ENCODE results near the gene SLC17A3. TPM values are rescaled to one million over a fixed set of nuclear protein-coding genes. Genes with fewer than 3 reads are reported as not detected.

SLC17A3 gene
- total and polyA plus RNA-seq, 2 donors (not counting 1 experiment from before 2014, with no cell fraction given) = not detected

DNA sequence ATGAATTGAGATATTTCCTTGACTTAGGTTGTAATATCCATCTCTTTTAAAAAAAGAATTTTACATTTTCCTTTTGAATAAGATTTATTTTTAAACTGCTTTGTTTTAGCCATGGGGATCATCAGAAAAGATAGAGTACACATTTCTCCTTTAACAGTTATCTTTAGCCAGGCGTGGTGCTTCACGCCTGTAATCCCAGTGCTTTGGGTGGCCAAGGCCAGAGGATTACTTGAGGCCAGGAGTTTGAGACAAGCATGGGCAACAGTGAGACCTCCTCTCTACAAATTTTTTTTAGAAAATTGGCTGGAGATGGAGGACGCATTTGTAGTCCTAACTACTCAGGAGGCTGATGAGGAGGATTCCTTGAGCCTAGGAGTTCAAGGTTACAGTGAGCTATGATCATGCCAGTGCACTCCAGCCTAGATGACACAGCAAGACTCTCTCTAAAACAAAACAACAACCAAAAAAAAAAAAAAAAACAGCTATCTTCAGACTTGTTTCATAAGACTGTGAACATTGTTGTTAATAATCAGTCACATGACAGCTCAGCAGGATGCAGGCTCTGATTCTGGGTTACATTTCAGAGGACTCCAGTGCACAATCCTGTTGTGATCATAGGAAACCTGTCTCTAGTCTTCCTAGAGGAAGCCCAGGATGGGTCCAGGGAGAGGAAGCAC lies 2.0 kb upstream of the SLC17A3 start:
- no peak for TF ChIP-seq EZH2 (IDR thresholded peaks at IDR 0.05; ENCODE audit: borderline replicate concordance, insufficient read depth, low read depth, low read length, poor library complexity, severe bottlenecking)
- TF ChIP-seq, protein P1, sequence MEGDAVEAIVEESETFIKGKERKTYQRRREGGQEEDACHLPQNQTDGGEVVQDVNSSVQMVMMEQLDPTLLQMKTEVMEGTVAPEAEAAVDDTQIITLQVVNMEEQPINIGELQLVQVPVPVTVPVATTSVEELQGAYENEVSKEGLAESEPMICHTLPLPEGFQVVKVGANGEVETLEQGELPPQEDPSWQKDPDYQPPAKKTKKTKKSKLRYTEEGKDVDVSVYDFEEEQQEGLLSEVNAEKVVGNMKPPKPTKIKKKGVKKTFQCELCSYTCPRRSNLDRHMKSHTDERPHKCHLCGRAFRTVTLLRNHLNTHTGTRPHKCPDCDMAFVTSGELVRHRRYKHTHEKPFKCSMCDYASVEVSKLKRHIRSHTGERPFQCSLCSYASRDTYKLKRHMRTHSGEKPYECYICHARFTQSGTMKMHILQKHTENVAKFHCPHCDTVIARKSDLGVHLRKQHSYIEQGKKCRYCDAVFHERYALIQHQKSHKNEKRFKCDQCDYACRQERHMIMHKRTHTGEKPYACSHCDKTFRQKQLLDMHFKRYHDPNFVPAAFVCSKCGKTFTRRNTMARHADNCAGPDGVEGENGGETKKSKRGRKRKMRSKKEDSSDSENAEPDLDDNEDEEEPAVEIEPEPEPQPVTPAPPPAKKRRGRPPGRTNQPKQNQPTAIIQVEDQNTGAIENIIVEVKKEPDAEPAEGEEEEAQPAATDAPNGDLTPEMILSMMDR (IDR thresholded peaks at IDR 0.05) = no peak
- Mint-ChIP-seq H3K27me3 (peaks cover 30% of the 10 kb centered on the region), H3K9me3 (ENCODE audit: insufficient read depth) (no peaks in the 10 kb centered on the region), H3K4me3 (no peak overlapping the region), H3K27ac (no peak overlapping the region), H3K4me1 (no peaks in the 10 kb centered on the region)
- Histone ChIP-seq H3K4me2 (replicated peaks; ENCODE audit: low read depth, low read length, poor library complexity, severe bottlenecking) (no peak overlapping the region), H3K27ac (ENCODE audit: low read length in 2 of 2) (no peak overlapping the region), H3K9ac (ENCODE audit: low read length) (no peak overlapping the region), H3K27me3 (replicated peaks in 1 of 4; ENCODE audit: control extremely low read depth in 1 of 4, control insufficient read depth in 3 of 4, insufficient read depth in 4 of 4, low read length in 3 of 4) (no peaks in the 10 kb centered on the region), H3K4me1 (ENCODE audit: control insufficient read depth in 2 of 2, insufficient read depth in 2 of 2, low read length in 2 of 2) (no peaks in the 10 kb centered on the region), H3K9me3 (ENCODE audit: control extremely low read depth in 1 of 3, control insufficient read depth in 2 of 3, insufficient read depth in 1 of 3, low read length in 2 of 3) (no peaks in the 10 kb centered on the region), H3K36me3 (replicated peaks in 1 of 2; ENCODE audit: control extremely low read depth in 1 of 2, control insufficient read depth in 1 of 2, extremely low read depth in 1 of 2, insufficient read depth in 2 of 2, low read length in 1 of 2) (no peaks in the 10 kb centered on the region), H3K4me3 (ENCODE audit: control extremely low read depth in 1 of 5, extremely low read depth in 1 of 5, insufficient read depth in 1 of 5, low read depth in 2 of 5, low read length in 4 of 5) (no peak overlapping the region), H2AFZ (ENCODE audit: insufficient read depth, low read depth, low read length, poor library complexity, severe bottlenecking) (no peak overlapping the region), H4K20me1 (ENCODE audit: control insufficient read depth, insufficient read depth, low read length, poor library complexity, severe bottlenecking) (no peaks in the 10 kb centered on the region), H3K79me2 (ENCODE audit: control insufficient read depth, insufficient read depth, low read length) (no peaks in the 10 kb centered on the region)
- WGBS (ENCODE audit: insufficient coverage) = 100% methylated on average over 1 of the region's 3 CpGs
- ChIA-PET CTCF (no interaction called here), POLR2A (no interaction called here)
- DNase-seq = no peak
- intact Hi-C loops (cut with micrococcal nuclease) = no loop called here
- ATAC-seq (ENCODE audit: low read depth) = no peak

DNA sequence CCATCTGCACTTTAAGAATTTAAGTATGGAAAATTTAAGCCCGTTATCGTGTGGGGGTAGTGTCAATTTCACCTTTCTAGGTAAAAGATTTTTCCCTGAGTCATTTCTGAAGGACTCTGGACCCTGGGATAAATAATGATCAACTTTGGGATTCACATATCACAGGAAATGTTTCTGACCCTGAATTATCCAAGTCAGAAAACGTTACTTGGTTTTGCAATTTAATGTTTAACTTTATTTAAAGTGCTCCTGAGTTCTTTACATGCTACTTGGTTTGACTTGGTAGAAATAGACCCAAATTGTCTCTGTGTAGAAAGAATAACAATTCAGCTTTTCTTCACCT lies 1.5 kb upstream of the SLC17A3 start:
- H3K4me3 Mint-ChIP-seq = no peak overlapping the region
- H3K27me3 ChIP-seq (replicated peaks in 1 of 4; ENCODE audit: control extremely low read depth in 1 of 4, control insufficient read depth in 3 of 4, insufficient read depth in 4 of 4, low read length in 3 of 4) = no peaks in the 10 kb centered on the region
- H3K4me3 ChIP-seq (ENCODE audit: control extremely low read depth in 1 of 5, extremely low read depth in 1 of 5, insufficient read depth in 1 of 5, low read depth in 2 of 5, low read length in 4 of 5) = no peak overlapping the region
- no peak overlapping the region for H3K27ac Mint-ChIP-seq
- intact Hi-C loops (cut with micrococcal nuclease) = no loop called here
- no peaks in the 10 kb centered on the region for H4K20me1 ChIP-seq (ENCODE audit: control insufficient read depth, insufficient read depth, low read length, poor library complexity, severe bottlenecking)
- H3K4me2 ChIP-seq (replicated peaks; ENCODE audit: low read depth, low read length, poor library complexity, severe bottlenecking) = no peak overlapping the region
- no peaks in the 10 kb centered on the region for H3K36me3 ChIP-seq (replicated peaks in 1 of 2; ENCODE audit: control extremely low read depth in 1 of 2, control insufficient read depth in 1 of 2, extremely low read depth in 1 of 2, insufficient read depth in 2 of 2, low read length in 1 of 2)
- TF ChIP-seq, protein P1 (IDR thresholded peaks at IDR 0.05) = no peak
- no peak for TF ChIP-seq EZH2 (IDR thresholded peaks at IDR 0.05; ENCODE audit: borderline replicate concordance, insufficient read depth, low read depth, low read length, poor library complexity, severe bottlenecking)
- DNase-seq (no peak), ATAC-seq (ENCODE audit: low read depth) (no peak)
- H3K4me1 ChIP-seq (ENCODE audit: control insufficient read depth in 2 of 2, insufficient read depth in 2 of 2, low read length in 2 of 2) = no peaks in the 10 kb centered on the region
- WGBS (ENCODE audit: insufficient coverage) = no CpG with 5 or more reads among the region's 3 CpGs
- no peaks in the 10 kb centered on the region for H3K79me2 ChIP-seq (ENCODE audit: control insufficient read depth, insufficient read depth, low read length)
- CTCF ChIA-PET = no interaction called here
- peaks cover 29% of the 10 kb centered on the region for H3K27me3 Mint-ChIP-seq
- no peaks in the 10 kb centered on the region for H3K9me3 ChIP-seq (ENCODE audit: control extremely low read depth in 1 of 3, control insufficient read depth in 2 of 3, insufficient read depth in 1 of 3, low read length in 2 of 3)
- H3K4me1 Mint-ChIP-seq = no peaks in the 10 kb centered on the region
- H3K27ac ChIP-seq (ENCODE audit: low read length in 2 of 2) = no peak overlapping the region
- H2AFZ ChIP-seq (ENCODE audit: insufficient read depth, low read depth, low read length, poor library complexity, severe bottlenecking) = no peak overlapping the region
- no peak overlapping the region for H3K9ac ChIP-seq (ENCODE audit: low read length)
- H3K9me3 Mint-ChIP-seq (ENCODE audit: insufficient read depth) = no peaks in the 10 kb centered on the region
- POLR2A ChIA-PET = no interaction called here
